Breast epithelium (tissue), 3 donors: ENCODE measurements around the gene ZP2.

Source experiments
- CTCF ChIP-seq, 3 donors: fragments of 450-650 bp; IDR thresholded peaks; one replicate each; pipeline ENCODE4 v1.5.1; 2016 to 2017; ENCODE audit warnings: antibody characterized with exemption in 3 of 3, mild to moderate bottlenecking in 3 of 3, moderate library complexity in 3 of 3
- POLR2A ChIP-seq: fragments of 450-650 bp; IDR thresholded peaks from one replicate; pipeline ENCODE4 v1.6.1; 2016; ENCODE audit warnings: antibody characterized with exemption, mild to moderate bottlenecking, moderate library complexity
- POLR2AphosphoS5 ChIP-seq, 3 donors: sonication (generic); formaldehyde crosslinking; IDR thresholded peaks; one replicate each; pipeline ENCODE4 v1.6.1; 2017; ENCODE audit warnings: antibody characterized with exemption in 3 of 3

DNA sequence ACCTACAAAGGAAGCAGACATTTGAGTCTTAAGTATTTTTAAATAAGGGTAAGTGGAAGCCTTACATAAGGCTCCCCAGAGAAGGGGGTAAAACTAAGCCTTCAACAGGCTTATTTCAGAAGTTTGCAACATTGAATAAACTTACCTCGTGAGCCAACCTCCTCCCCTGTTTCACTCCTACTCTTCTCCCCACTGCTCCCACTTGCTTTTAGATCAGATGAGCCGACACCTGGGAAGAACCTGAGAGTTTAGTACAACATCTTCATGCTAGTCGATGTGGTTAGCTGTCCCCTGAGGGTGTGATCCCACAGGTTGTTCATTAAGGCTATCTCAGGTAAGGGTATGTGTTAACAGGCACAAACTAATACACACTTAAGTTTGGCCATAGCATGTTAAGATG is 13.8 kb downstream of the ZP2 start:
- TF ChIP-seq CTCF (IDR thresholded peaks at IDR 0.05) (no peak), POLR2A (no peak), POLR2AphosphoS5 (IDR thresholded peaks at IDR 0.05) (no peak)
